Mesendoderm (in vitro differentiated cells): ENCODE data around the gene RASL12.

Experiments used
- DNase-seq: peaks from one replicate; pipeline ENCODE4 v3.0.0; 2013
- H2AK5ac ChIP-seq: 2 replicates; pipeline ENCODE4 v1.6.1; 2013; ENCODE audit warnings: low read length, inconsistent platforms
- H2BK120ac ChIP-seq: 2 replicates; pipeline ENCODE4 v1.6.1; 2013; ENCODE audit warnings: low read depth, mild to moderate bottlenecking, low read length, moderate library complexity, mixed read lengths
- H2BK15ac ChIP-seq: replicated peaks from 2 replicates; pipeline ENCODE4 v1.6.1; 2013; ENCODE audit warnings: low read depth, mild to moderate bottlenecking, moderate library complexity
- H2BK5ac ChIP-seq: 2 replicates; pipeline ENCODE4 v1.6.1; 2013; ENCODE audit warnings: low read length, inconsistent platforms
- H3K18ac ChIP-seq: 2 replicates; pipeline ENCODE4 v1.6.1; 2013; ENCODE audit warnings: mild to moderate bottlenecking, low read length, mixed read lengths
- H3K23ac ChIP-seq: one replicate; pipeline ENCODE4 v1.6.1; 2013; ENCODE audit warnings: low read length
- H3K27ac ChIP-seq: 2 replicates; pipeline ENCODE4 v1.5.1; 2013; ENCODE audit warnings: low read depth, mild to moderate bottlenecking, inconsistent platforms, low read length, moderate library complexity
- H3K27me3 ChIP-seq: 2 replicates; pipeline ENCODE4 v1.6.1; 2013; ENCODE audit warnings: low read length, control low read depth, mild to moderate bottlenecking, inconsistent platforms; ENCODE audit not compliant: insufficient read depth, poor library complexity
- H3K36me3 ChIP-seq: 2 replicates; pipeline ENCODE4 v1.6.1; 2013; ENCODE audit warnings: low read length, inconsistent platforms; ENCODE audit not compliant: control insufficient read depth, insufficient read depth
- H3K4ac ChIP-seq: one replicate; pipeline ENCODE4 v1.6.1; 2013; ENCODE audit warnings: low read depth, mild to moderate bottlenecking, low read length, moderate library complexity
- H3K4me1 ChIP-seq: 2 replicates; pipeline ENCODE4 v1.6.1; 2013; ENCODE audit warnings: low read depth, low read length, inconsistent platforms; ENCODE audit not compliant: control insufficient read depth
- H3K4me2 ChIP-seq: 2 replicates; pipeline ENCODE4 v1.6.1; 2013; ENCODE audit warnings: low read length
- H3K4me3 ChIP-seq: 2 replicates; pipeline ENCODE4 v1.5.1; 2013; ENCODE audit warnings: mild to moderate bottlenecking, low read length
- H3K56ac ChIP-seq: one replicate; pipeline ENCODE4 v1.6.1; 2013; ENCODE audit warnings: low read length
- H3K79me1 ChIP-seq: 2 replicates; pipeline ENCODE4 v1.6.1; 2013; ENCODE audit warnings: low read length, inconsistent platforms
- H3K79me2 ChIP-seq: 2 replicates; pipeline ENCODE4 v1.6.1; 2013; ENCODE audit warnings: mild to moderate bottlenecking, low read length; ENCODE audit not compliant: control insufficient read depth, insufficient read depth
- H3K9ac ChIP-seq: 2 replicates; pipeline ENCODE4 v1.6.1; 2013; ENCODE audit warnings: low read length, inconsistent platforms
- H4K5ac ChIP-seq: one replicate; pipeline ENCODE4 v1.6.1; 2013; ENCODE audit warnings: low read length
- H4K8ac ChIP-seq: one replicate; pipeline ENCODE4 v1.6.1; 2013; ENCODE audit warnings: low read depth, mild to moderate bottlenecking, control low read depth, low read length, moderate library complexity
- WGBS: extraction: QIAGEN DNeasy Blood & Tissue Kit; methylation state at CpG from one replicate; pipeline ENCODE4 v1.1.7; 2013; ENCODE audit warnings: low lambda C conversion rate, missing lambda C conversion rate; ENCODE audit not compliant: insufficient coverage; ENCODE audit errors: extremely low coverage; 5-methylcytosine and 5-hydroxymethylcytosine counted together

Gene RASL12

GRCh38 chr15:65085990-65086679 is 18.3 kb upstream of the RASL12 start:
- H3K36me3 ChIP-seq = no peaks in the 10 kb centered on the region
- no peak overlapping the region for H4K5ac ChIP-seq
- no peaks in the 10 kb centered on the region for H3K79me1 ChIP-seq
- no peak overlapping the region for H3K4ac ChIP-seq
- no peak overlapping the region for H3K18ac ChIP-seq
- no peaks in the 10 kb centered on the region for H3K79me2 ChIP-seq
- H2BK15ac ChIP-seq = no peak overlapping the region
- H2AK5ac ChIP-seq = no peak overlapping the region
- H2BK120ac ChIP-seq = no peak overlapping the region
- WGBS = no CpG with 5 or more reads among the region's 6 CpGs
- H3K27ac ChIP-seq = no peak overlapping the region
- H3K23ac ChIP-seq = no peak overlapping the region
- no peak overlapping the region for H2BK5ac ChIP-seq
- DNase-seq = peak; percentile 78
- no peak overlapping the region for H3K4me3 ChIP-seq
- peaks cover 21% of the 10 kb centered on the region for H3K4me1 ChIP-seq
- no peak overlapping the region for H3K56ac ChIP-seq
- H3K27me3 ChIP-seq = no peaks in the 10 kb centered on the region
- H4K8ac ChIP-seq = no peak overlapping the region
- no peak overlapping the region for H3K9ac ChIP-seq
- no peak overlapping the region for H3K4me2 ChIP-seq

GRCh38 chr15:65085207-65085753 is 17.5 kb upstream of the RASL12 start:
- H2BK5ac ChIP-seq = no peak overlapping the region
- no peak overlapping the region for H3K27ac ChIP-seq
- DNase-seq = no peak
- H2AK5ac ChIP-seq = no peak overlapping the region
- no peak overlapping the region for H3K4me2 ChIP-seq
- no peak overlapping the region for H2BK120ac ChIP-seq
- WGBS = no CpG with 5 or more reads among the region's 8 CpGs
- H3K79me1 ChIP-seq = no peaks in the 10 kb centered on the region
- H3K9ac ChIP-seq = no peak overlapping the region
- peaks cover 21% of the 10 kb centered on the region for H3K4me1 ChIP-seq
- H3K18ac ChIP-seq = no peak overlapping the region
- H3K4ac ChIP-seq = no peak overlapping the region
- H3K23ac ChIP-seq = no peak overlapping the region
- H3K56ac ChIP-seq = no peak overlapping the region
- no peak overlapping the region for H4K5ac ChIP-seq
- H2BK15ac ChIP-seq = no peak overlapping the region
- no peaks in the 10 kb centered on the region for H3K36me3 ChIP-seq
- no peaks in the 10 kb centered on the region for H3K79me2 ChIP-seq
- no peak overlapping the region for H3K4me3 ChIP-seq
- H4K8ac ChIP-seq = no peak overlapping the region
- H3K27me3 ChIP-seq = no peaks in the 10 kb centered on the region

DNA sequence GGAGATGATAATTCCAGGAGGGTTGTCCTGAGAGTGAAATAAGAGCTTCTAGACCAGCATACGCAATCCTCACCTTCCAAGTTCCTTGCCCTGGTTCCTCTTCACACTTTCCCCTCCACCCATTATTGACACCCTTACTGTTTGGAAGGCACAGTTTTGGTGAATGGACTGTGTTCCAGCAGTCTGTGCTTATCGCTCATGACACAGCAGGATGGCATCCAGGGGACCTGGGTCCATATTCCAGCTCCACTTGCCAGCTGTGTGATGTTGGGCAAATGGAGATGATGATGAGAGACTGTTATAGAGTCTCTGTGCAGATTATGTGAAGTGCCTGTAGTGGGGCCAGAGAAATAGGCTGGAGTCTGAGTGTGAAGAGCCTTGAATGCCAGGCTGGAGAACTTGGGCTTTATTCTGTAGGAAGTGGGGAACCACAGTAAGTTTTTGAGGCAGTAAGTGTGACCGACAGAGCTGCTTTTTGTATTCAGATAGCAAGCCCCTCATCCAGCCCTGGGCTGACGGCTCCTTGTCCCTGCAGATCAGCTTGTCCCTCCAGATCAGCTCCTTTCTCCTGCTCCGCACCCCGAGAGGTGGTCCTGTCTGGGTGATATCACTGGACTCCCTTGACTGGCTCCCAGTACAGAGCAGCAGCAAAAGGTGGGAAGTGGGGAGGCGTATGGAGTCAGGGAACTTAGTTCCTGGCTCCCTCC is 16.9 kb upstream of the RASL12 start:
- Histone ChIP-seq H3K23ac (no peak overlapping the region), H3K9ac (no peak overlapping the region), H2BK120ac (no peak overlapping the region), H4K5ac (no peak overlapping the region), H3K4ac (no peak overlapping the region), H3K79me1 (no peaks in the 10 kb centered on the region), H3K18ac (no peak overlapping the region), H3K4me1 (peaks cover 21% of the 10 kb centered on the region), H2BK15ac (no peak overlapping the region), H3K36me3 (no peaks in the 10 kb centered on the region), H4K8ac (no peak overlapping the region), H3K79me2 (no peaks in the 10 kb centered on the region), H2BK5ac (no peak overlapping the region), H3K56ac (no peak overlapping the region), H3K4me3 (no peak overlapping the region), H3K27ac (no peak overlapping the region), H2AK5ac (no peak overlapping the region), H3K27me3 (no peaks in the 10 kb centered on the region), H3K4me2 (no peak overlapping the region)
- no peak for DNase-seq
- WGBS = no CpG with 5 or more reads among the region's 7 CpGs

DNA sequence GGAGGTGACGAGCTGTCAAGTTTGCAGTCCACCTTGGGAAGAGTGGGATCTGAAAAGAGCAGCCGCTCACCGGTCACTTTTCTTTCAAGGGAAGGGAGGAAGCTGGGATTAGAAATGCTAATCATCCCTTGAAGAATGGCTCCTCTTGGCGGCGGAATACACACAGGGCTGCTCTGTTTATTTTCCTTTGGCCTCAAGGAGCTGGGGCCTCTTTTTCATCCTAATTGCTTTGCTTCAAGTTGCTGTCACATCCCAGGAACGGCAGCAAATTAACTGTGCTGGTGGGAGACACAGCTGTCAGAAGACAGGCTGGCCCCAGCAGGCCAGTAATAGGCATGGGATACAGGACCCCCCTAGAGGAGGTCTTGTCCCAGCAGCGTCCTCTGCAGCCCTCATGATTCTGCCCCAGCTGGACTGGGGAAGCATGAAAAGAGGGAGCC is 15.5 kb upstream of the RASL12 start:
- no peaks in the 10 kb centered on the region for H3K79me2 ChIP-seq
- H4K5ac ChIP-seq = no peak overlapping the region
- H3K4me2 ChIP-seq = no peak overlapping the region
- H4K8ac ChIP-seq = no peak overlapping the region
- no peaks in the 10 kb centered on the region for H3K79me1 ChIP-seq
- DNase-seq = peak; percentile 87
- no peak overlapping the region for H2BK120ac ChIP-seq
- peaks cover 14% of the 10 kb centered on the region for H3K4me1 ChIP-seq
- no peaks in the 10 kb centered on the region for H3K36me3 ChIP-seq
- H3K27ac ChIP-seq = peak overlapping the region; percentile 60
- H3K4ac ChIP-seq = no peak overlapping the region
- H3K9ac ChIP-seq = peak overlapping the region; percentile 47
- peak overlapping the region; percentile 61 for H2BK5ac ChIP-seq
- H3K56ac ChIP-seq = peak overlapping the region; percentile 71
- H3K27me3 ChIP-seq = no peaks in the 10 kb centered on the region
- no peak overlapping the region for H3K23ac ChIP-seq
- H3K18ac ChIP-seq = peak overlapping the region; percentile 53
- no peak overlapping the region for H2BK15ac ChIP-seq
- H3K4me3 ChIP-seq = no peak overlapping the region
- no CpG with 5 or more reads among the region's 7 CpGs for WGBS
- H2AK5ac ChIP-seq = no peak overlapping the region

GRCh38 chr15:65082303-65082953 is 14.6 kb upstream of the RASL12 start:
- DNase-seq = peak; percentile 65
- no peak overlapping the region for H3K23ac ChIP-seq
- H2BK5ac ChIP-seq = no peak overlapping the region
- H3K79me2 ChIP-seq = no peaks in the 10 kb centered on the region
- H2BK15ac ChIP-seq = no peak overlapping the region
- H3K4me1 ChIP-seq = peaks cover 14% of the 10 kb centered on the region
- peak overlapping the region; percentile 13 for H3K9ac ChIP-seq
- no peak overlapping the region for H3K27ac ChIP-seq
- H4K5ac ChIP-seq = no peak overlapping the region
- no peak overlapping the region for H3K18ac ChIP-seq
- no CpG with 5 or more reads among the region's 7 CpGs for WGBS
- H2BK120ac ChIP-seq = no peak overlapping the region
- H3K27me3 ChIP-seq = no peaks in the 10 kb centered on the region
- no peak overlapping the region for H3K4me2 ChIP-seq
- H3K56ac ChIP-seq = peak overlapping the region; percentile 65
- no peak overlapping the region for H2AK5ac ChIP-seq
- H3K4ac ChIP-seq = no peak overlapping the region
- H3K79me1 ChIP-seq = no peaks in the 10 kb centered on the region
- H4K8ac ChIP-seq = no peak overlapping the region
- H3K36me3 ChIP-seq = no peaks in the 10 kb centered on the region
- no peak overlapping the region for H3K4me3 ChIP-seq
